Adrenal gland (tissue), 5 donors: Measurements from ENCODE around the gene ZNF609.

ENCODE experiments used
- CTCF ChIP-seq, 6 experiments: fragments of 450-650 bp in 4 of 6; fragments of 200-600 bp in 2 of 6; sonication (generic) in 1 of 6; IDR thresholded peaks; 1 replicate in 5 of 6; 2 replicates in 1 of 6; pipeline versions ENCODE4 v1.5.1 to v1.8.0; 2016 to 2021; ENCODE audit warnings: antibody characterized with exemption in 6 of 6, mild to moderate bottlenecking in 2 of 6, moderate library complexity in 1 of 6
- POLR2A ChIP-seq, 2 donors: fragments of 450-650 bp; IDR thresholded peaks; one replicate each; pipeline ENCODE4 v1.6.1; 2017; ENCODE audit warnings: antibody characterized with exemption in 2 of 2, mild to moderate bottlenecking in 2 of 2, moderate library complexity in 1 of 2
- donor health status: DM: no; HTN: no; CAD: no.

DNA sequence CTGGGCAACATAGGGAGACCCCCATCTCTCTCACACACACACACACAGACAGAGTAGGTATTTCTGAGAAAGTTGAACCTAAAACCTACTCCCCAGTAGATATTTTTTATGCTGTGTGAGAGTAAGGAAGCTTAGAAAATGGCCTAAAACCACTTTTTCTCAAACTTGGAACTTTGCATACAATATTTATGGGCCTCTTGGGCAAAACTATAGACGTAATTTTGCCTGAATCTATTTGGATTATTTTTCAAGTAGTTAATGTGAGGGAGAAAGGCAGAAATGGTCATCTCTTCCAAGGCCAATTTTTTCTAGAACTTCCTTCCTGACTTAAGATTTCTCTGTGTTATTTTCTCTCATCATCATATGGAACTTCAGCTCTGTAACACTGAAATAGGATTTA, 81.7 kb downstream of the ZNF609 start:
- no peak for TF ChIP-seq CTCF (IDR thresholded peaks at IDR 0.05)
- TF ChIP-seq POLR2A (IDR thresholded peaks at IDR 0.05): no peak
